WTC11 (cell line): ENCODE results near the gene GAPDHS. TPM values are rescaled to one million over a fixed set of nuclear protein-coding genes. Genes with fewer than 3 reads are reported as not detected.

ENCODE experiments used
- ATAC-seq: fragments of 200-7000 bp; cut with Tn5 transposase; 2 replicates; pipeline ENCODE4 v1.10.0; 2021; ENCODE audit warnings: mild to moderate bottlenecking, moderate library complexity
- CTCF ChIA-PET: fragments of 300-600 bp; sonication (Branson Sonifier 250); formaldehyde crosslinking; loops from one replicate; lab custom pipeline; 2021; ENCODE audit warnings: antibody characterized with exemption; lab: Charles Lee
- POLR2A ChIA-PET: fragments of 350-600 bp; sonication (Branson Sonifier 250); formaldehyde crosslinking; loops from one replicate; lab custom pipeline; 2021; ENCODE audit warnings: antibody characterized with exemption; lab: Charles Lee
- DNase-seq: peaks from one replicate; pipeline ENCODE4 v3.0.0; 2021; ENCODE audit warnings: low spot score
- H3K27ac Mint-ChIP-seq: 2 replicates; pipeline ENCODE4 v1.8.0; 2021; ENCODE audit warnings: mixed read lengths
- H3K27me3 Mint-ChIP-seq: 2 replicates; pipeline ENCODE4 v1.8.0; 2021; ENCODE audit warnings: low read depth, mild to moderate bottlenecking, moderate library complexity, mixed read lengths
- H3K36me3 Mint-ChIP-seq: 2 replicates; pipeline ENCODE4 v1.8.0; 2021; ENCODE audit warnings: mixed read lengths
- H3K4me1 Mint-ChIP-seq: 2 replicates; pipeline ENCODE4 v1.8.0; 2022; ENCODE audit warnings: mixed read lengths
- H3K4me3 Mint-ChIP-seq: 2 replicates; pipeline ENCODE4 v1.8.0; 2021; ENCODE audit warnings: mild to moderate bottlenecking, moderate library complexity, mixed read lengths
- H3K9me3 Mint-ChIP-seq: 2 replicates; pipeline ENCODE4 v1.8.0; 2021; ENCODE audit warnings: mixed read lengths
- AFF4 ChIP-seq: sonication (generic); formaldehyde crosslinking; IDR thresholded peaks from 2 replicates; pipeline ENCODE4 v1.8.1; 2023; ENCODE audit warnings: mild to moderate bottlenecking, missing genetic modification reagents, borderline replicate concordance
- ATF6 ChIP-seq: sonication (generic); formaldehyde crosslinking; IDR thresholded peaks from 2 replicates; pipeline ENCODE4 v1.8.1; 2023; ENCODE audit warnings: mild to moderate bottlenecking, missing genetic modification reagents
- ERG ChIP-seq: fragments of 250-450 bp; sonication (Bioruptor Pico); IDR thresholded peaks from 2 replicates; pipeline ENCODE4 v1.8.0; 2021; ENCODE audit warnings: mild to moderate bottlenecking
- KAT7 ChIP-seq: sonication (generic); formaldehyde crosslinking; IDR thresholded peaks from 2 replicates; pipeline ENCODE4 v1.8.1; 2023; ENCODE audit warnings: missing genetic modification reagents, mild to moderate bottlenecking, borderline replicate concordance
- MAX ChIP-seq: sonication (generic); formaldehyde crosslinking; IDR thresholded peaks from 2 replicates; pipeline ENCODE4 v1.8.0; 2022; ENCODE audit warnings: mild to moderate bottlenecking, missing genetic modification reagents
- MXD4 ChIP-seq: fragments of 250-450 bp; sonication (Bioruptor Pico); IDR thresholded peaks from 2 replicates; pipeline ENCODE4 v1.8.0; 2021; ENCODE audit warnings: mild to moderate bottlenecking, moderate library complexity, borderline replicate concordance
- NR1H2 ChIP-seq: sonication (generic); formaldehyde crosslinking; IDR thresholded peaks from 2 replicates; pipeline ENCODE4 v1.9.0; 2021; ENCODE audit warnings: mild to moderate bottlenecking, moderate library complexity, missing genetic modification reagents
- SOX15 ChIP-seq: fragments of 250-450 bp; sonication (Bioruptor Pico); IDR thresholded peaks from 2 replicates; pipeline ENCODE4 v1.9.0; 2021; ENCODE audit warnings: mild to moderate bottlenecking
- SP1 ChIP-seq: sonication (generic); formaldehyde crosslinking; conservative IDR thresholded peaks from 2 replicates; pipeline ENCODE4 v1.8.1; 2022; ENCODE audit warnings: missing genetic modification reagents
- USF1 ChIP-seq: sonication (generic); formaldehyde crosslinking; IDR thresholded peaks from 2 replicates; pipeline ENCODE4 v1.8.0; 2022; ENCODE audit warnings: mild to moderate bottlenecking, missing genetic modification reagents
- USF2 ChIP-seq: sonication (generic); formaldehyde crosslinking; IDR thresholded peaks from 2 replicates; pipeline ENCODE4 v1.8.1; 2023; ENCODE audit warnings: mild to moderate bottlenecking, missing genetic modification reagents, moderate library complexity
- ZMAT4 ChIP-seq: fragments of 250-450 bp; sonication (Bioruptor Pico); IDR thresholded peaks from 2 replicates; pipeline ENCODE4 v1.9.0; 2021; ENCODE audit warnings: mild to moderate bottlenecking
- total RNA-seq: library from RNA; stranded (reverse); gene quantifications from 3 replicates; pipeline ENCODE4 v1.2.3, GENCODE V29; 2021

The GAPDHS gene
- total RNA-seq, 1 experiment from 2014 or later: 0.20 TPM

- no peak for TF ChIP-seq AFF4
Observed at GRCh38 chr19:35529241-35530218, 3.7 kb upstream of the GAPDHS start (continued).

GRCh38 chr19:35531291-35531690 is 2.0 kb upstream of the GAPDHS start:
- Mint-ChIP-seq H3K27me3 (peaks cover 36% of the 10 kb centered on the region), H3K4me3 (no peak overlapping the region), H3K9me3 (0 out of 2 replicates have a peak, but pooled peaks cover 4% of the 10 kb centered on the region), H3K4me1 (peaks cover 17% of the 10 kb centered on the region), H3K36me3 (no peaks in the 10 kb centered on the region), H3K27ac (no peak overlapping the region)
- ATAC-seq (no peak), DNase-seq (no peak)
- ChIA-PET CTCF (interaction anchor here (0.8 to 1.3 kb wide), 5 partner anchors 18 to 117 kb away, joined by 3 to 4 read pairs (median 3); partner anchors contain the start of gene COX6B1), POLR2A (interaction anchor here (0.5 kb wide), 1 partner anchor 80 kb away, joined by 5 read pairs; no protein-coding TSS in a partner anchor)
- no peak for TF ChIP-seq ERG (CRISPR knock-in tag)
- no peak for TF ChIP-seq ATF6 (CRISPR knock-in tag)
- TF ChIP-seq MXD4 (CRISPR knock-in tag): no peak
- TF ChIP-seq USF1 (CRISPR knock-in tag): no peak
- TF ChIP-seq NR1H2 (CRISPR knock-in tag): no peak
- no peak for TF ChIP-seq KAT7 (CRISPR knock-in tag)
- no peak for TF ChIP-seq SP1 (CRISPR knock-in tag)
- no peak for TF ChIP-seq MAX (CRISPR knock-in tag)
- no peak for TF ChIP-seq ZMAT4 (CRISPR knock-in tag)
- TF ChIP-seq SOX15: no peak

- peaks cover 30% of the 10 kb centered on the region for H3K27me3 Mint-ChIP-seq
- H3K9me3 Mint-ChIP-seq: no peaks in the 10 kb centered on the region
- H3K4me3 Mint-ChIP-seq: peak overlapping the region; percentile 57
- ATAC-seq (peak; percentile 76), DNase-seq (peak; percentile 65)
- H3K27ac Mint-ChIP-seq: 0 out of 2 replicates have a peak overlapping the region, but pooled peaks have one; percentile 25
- ChIA-PET CTCF (interaction anchor here (1.0 to 2.1 kb wide), 3 partner anchors 10 to 24 kb away, joined by 4 to 10 read pairs (median 4); no protein-coding TSS in a partner anchor), POLR2A (interaction anchor here (0.6 to 0.9 kb wide), 2 partner anchors 19 to 39 kb away, joined by 3 to 4 read pairs; no protein-coding TSS in a partner anchor)
- H3K4me1 Mint-ChIP-seq: peaks cover 27% of the 10 kb centered on the region
- 0 out of 2 replicates have a peak, but pooled peaks have one; percentile 25 for TF ChIP-seq USF2 (CRISPR knock-in tag)
- TF ChIP-seq KAT7 (CRISPR knock-in tag): no peak
- no peaks in the 10 kb centered on the region for H3K36me3 Mint-ChIP-seq
Observed at GRCh38 chr19:35533822-35534392, 651 bp downstream of the GAPDHS start.
